Measurements from ENCODE around the gene PLSCR4.

Gene PLSCR4

DNA sequence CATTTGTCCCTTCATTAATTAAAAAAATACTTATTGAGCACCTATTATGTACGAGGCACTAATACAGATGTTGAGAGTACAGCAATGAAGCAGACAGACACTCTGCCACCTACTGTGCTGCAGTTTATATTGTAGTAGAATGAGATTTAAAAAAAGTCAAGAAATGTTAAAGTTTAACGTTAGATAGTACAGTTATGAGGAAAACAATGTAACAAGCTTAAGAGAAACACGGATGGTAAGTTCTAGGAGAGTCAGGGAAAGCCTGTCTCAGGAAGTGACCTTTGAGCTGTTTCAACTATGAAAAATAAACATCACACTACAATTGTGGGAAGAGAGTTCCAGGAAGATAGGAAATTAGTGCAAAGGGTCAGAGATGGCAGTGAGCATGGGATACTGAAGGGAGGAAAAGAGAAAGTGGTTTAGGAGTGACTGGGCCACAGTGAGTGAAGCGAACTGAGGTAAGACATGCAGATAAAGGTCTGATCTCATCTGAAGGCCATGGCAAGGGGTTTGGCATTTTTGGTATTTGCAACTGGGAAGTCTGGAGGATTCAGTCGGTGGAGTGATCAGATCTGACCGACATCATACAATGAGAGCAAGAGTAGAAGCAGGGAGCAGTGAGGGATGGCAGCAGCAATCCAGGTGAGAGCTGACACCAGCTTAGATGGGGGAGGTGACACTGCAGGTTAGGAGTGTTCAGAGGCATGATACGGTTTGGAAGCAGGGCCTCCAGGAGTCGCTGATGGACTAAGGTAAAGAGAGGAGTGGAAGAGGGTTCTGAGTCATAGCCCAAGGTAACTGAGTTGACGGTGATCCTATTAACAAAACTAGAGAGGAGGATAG, 28.5 kb downstream of the PLSCR4 start:
- TF ChIP-seq Cebpa-rat (IDR thresholded peaks at IDR 0.05): no peak
- no peaks in the 10 kb centered on the region for H3K27me3 ChIP-seq
- H3K9ac ChIP-seq: no peak overlapping the region
- no peaks in the 10 kb centered on the region for H4K20me1 ChIP-seq
- no peak overlapping the region for H3K4me3 ChIP-seq
- no peak overlapping the region for H3K27ac ChIP-seq
- no peaks in the 10 kb centered on the region for H3K36me3 ChIP-seq
- H3K4me2 ChIP-seq: no peak overlapping the region
- no peaks in the 10 kb centered on the region for H3K9me3 ChIP-seq
- no peaks in the 10 kb centered on the region for H3K4me1 ChIP-seq

GRCh38 chr3:146221276-146221675, 29.6 kb downstream of the PLSCR4 start:
- Histone ChIP-seq H4K20me1 (no peaks in the 10 kb centered on the region), H3K9ac (no peak overlapping the region), H3K36me3 (no peaks in the 10 kb centered on the region), H3K4me1 (no peaks in the 10 kb centered on the region), H3K27ac (no peak overlapping the region), H3K4me2 (no peak overlapping the region), H3K27me3 (no peaks in the 10 kb centered on the region), H3K4me3 (no peak overlapping the region), H3K9me3 (no peaks in the 10 kb centered on the region)
- TF ChIP-seq Cebpa-rat (IDR thresholded peaks at IDR 0.05): no peak

GRCh38 chr3:146218880-146219866, 31.7 kb downstream of the PLSCR4 start:
- Histone ChIP-seq H3K27me3 (no peaks in the 10 kb centered on the region), H4K20me1 (no peaks in the 10 kb centered on the region), H3K4me2 (no peak overlapping the region), H3K9ac (no peak overlapping the region), H3K27ac (no peak overlapping the region), H3K4me3 (no peak overlapping the region), H3K36me3 (no peaks in the 10 kb centered on the region), H3K9me3 (no peaks in the 10 kb centered on the region), H3K4me1 (no peaks in the 10 kb centered on the region)
- no peak for TF ChIP-seq Cebpa-rat (IDR thresholded peaks at IDR 0.05)

GRCh38 chr3:146217324-146217723, 33.6 kb downstream of the PLSCR4 start:
- Histone ChIP-seq H3K27me3 (no peaks in the 10 kb centered on the region), H3K4me2 (no peak overlapping the region), H3K27ac (no peak overlapping the region), H3K9ac (no peak overlapping the region), H3K4me1 (no peaks in the 10 kb centered on the region), H3K9me3 (no peaks in the 10 kb centered on the region), H3K36me3 (no peaks in the 10 kb centered on the region), H3K4me3 (no peak overlapping the region), H4K20me1 (no peaks in the 10 kb centered on the region)
- TF ChIP-seq Cebpa-rat (IDR thresholded peaks at IDR 0.05): no peak

DNA sequence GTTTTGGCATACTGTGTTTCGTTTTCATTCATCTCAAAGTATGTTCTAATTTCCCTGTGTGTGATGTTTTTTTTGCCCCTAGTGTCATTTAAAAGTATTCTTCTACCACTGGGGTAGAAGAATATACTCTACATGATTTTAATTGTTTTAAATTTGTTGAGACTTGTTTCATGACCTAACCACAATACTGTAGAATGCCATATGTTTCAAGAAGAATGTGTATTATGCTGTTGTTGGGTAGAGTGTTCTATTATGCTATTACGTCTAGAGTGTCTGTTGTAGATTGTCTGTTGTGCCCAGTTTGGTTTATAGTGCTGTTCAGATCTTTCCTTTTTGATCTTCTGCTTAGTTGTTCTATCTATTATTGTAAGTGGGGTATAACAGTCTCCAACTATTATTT, 36.4 kb downstream of the PLSCR4 start:
- H3K4me1 ChIP-seq: no peaks in the 10 kb centered on the region
- no peaks in the 10 kb centered on the region for H4K20me1 ChIP-seq
- H3K9ac ChIP-seq: no peak overlapping the region
- H3K9me3 ChIP-seq: no peaks in the 10 kb centered on the region
- H3K27me3 ChIP-seq: no peaks in the 10 kb centered on the region
- H3K4me2 ChIP-seq: no peak overlapping the region
- no peaks in the 10 kb centered on the region for H3K36me3 ChIP-seq
- no peak overlapping the region for H3K27ac ChIP-seq
- no peak for TF ChIP-seq Cebpa-rat (IDR thresholded peaks at IDR 0.05)
- no peak overlapping the region for H3K4me3 ChIP-seq

DNA sequence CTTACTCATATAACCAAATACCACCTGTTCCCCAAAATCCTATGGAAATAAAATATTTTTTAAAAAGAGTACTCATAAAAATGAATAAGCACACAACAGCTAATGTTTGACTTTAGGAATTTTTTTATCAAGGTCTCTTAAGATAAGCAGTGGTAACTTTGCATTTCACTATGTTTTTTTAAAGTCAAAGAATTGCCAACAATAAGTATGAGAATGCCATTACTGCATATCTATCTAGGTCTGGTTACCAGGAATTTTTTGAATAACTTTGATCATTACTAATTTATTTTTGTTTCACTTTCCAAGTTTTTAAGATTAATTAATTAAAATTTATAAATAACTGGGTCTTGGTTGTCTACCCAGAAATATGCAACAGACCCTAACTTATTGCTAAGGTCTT, 41.5 kb downstream of the PLSCR4 start:
- no peaks in the 10 kb centered on the region for H4K20me1 ChIP-seq
- no peaks in the 10 kb centered on the region for H3K4me1 ChIP-seq
- no peak overlapping the region for H3K4me3 ChIP-seq
- no peaks in the 10 kb centered on the region for H3K27me3 ChIP-seq
- no peak overlapping the region for H3K27ac ChIP-seq
- no peaks in the 10 kb centered on the region for H3K9me3 ChIP-seq
- no peaks in the 10 kb centered on the region for H3K36me3 ChIP-seq
- TF ChIP-seq Cebpa-rat (IDR thresholded peaks at IDR 0.05): no peak
- H3K4me2 ChIP-seq: no peak overlapping the region
- H3K9ac ChIP-seq: no peak overlapping the region

- H3K27ac ChIP-seq: no peak overlapping the region
- H3K9me3 ChIP-seq: no peaks in the 10 kb centered on the region
- H3K4me3 ChIP-seq: no peak overlapping the region
- H3K36me3 ChIP-seq: no peaks in the 10 kb centered on the region
- no peak for TF ChIP-seq Cebpa-rat (IDR thresholded peaks at IDR 0.05)
- no peaks in the 10 kb centered on the region for H3K4me1 ChIP-seq
- no peaks in the 10 kb centered on the region for H4K20me1 ChIP-seq
- H3K27me3 ChIP-seq: no peaks in the 10 kb centered on the region
- no peak overlapping the region for H3K4me2 ChIP-seq
- no peak overlapping the region for H3K9ac ChIP-seq
These were observed 47.1 kb downstream of the PLSCR4 start for GRCh38 chr3:146203776-146204175.

- TF ChIP-seq Cebpa-rat (IDR thresholded peaks at IDR 0.05): no peak
- Histone ChIP-seq H4K20me1 (no peaks in the 10 kb centered on the region), H3K4me3 (no peak overlapping the region), H3K36me3 (no peaks in the 10 kb centered on the region), H3K4me1 (no peaks in the 10 kb centered on the region), H3K9me3 (no peaks in the 10 kb centered on the region), H3K27me3 (no peaks in the 10 kb centered on the region), H3K9ac (no peak overlapping the region), H3K27ac (no peak overlapping the region), H3K4me2 (no peak overlapping the region)
These were observed 50.3 kb downstream of the PLSCR4 start for GRCh38 chr3:146200461-146201220.

- no peaks in the 10 kb centered on the region for H3K36me3 ChIP-seq
- H3K9me3 ChIP-seq: no peaks in the 10 kb centered on the region
- no peaks in the 10 kb centered on the region for H4K20me1 ChIP-seq
- H3K9ac ChIP-seq: no peak overlapping the region
- no peak overlapping the region for H3K27ac ChIP-seq
- H3K27me3 ChIP-seq: no peaks in the 10 kb centered on the region
- no peak for TF ChIP-seq Cebpa-rat (IDR thresholded peaks at IDR 0.05)
- no peak overlapping the region for H3K4me2 ChIP-seq
- H3K4me3 ChIP-seq: no peak overlapping the region
- no peaks in the 10 kb centered on the region for H3K4me1 ChIP-seq
These were observed 51.1 kb downstream of the PLSCR4 start for GRCh38 chr3:146199762-146200161.
